IMR-90 (cell line): ENCODE measurements around the gene HSF2BP. TPM values are rescaled to one million over a fixed set of nuclear protein-coding genes. Genes with fewer than 3 reads are reported as not detected.
A peak's percentile ranks its signal among the peaks of the same experiment; 100 is the strongest.

Source experiments
- ATAC-seq: fragments of 200-7000 bp; cut with Tn5 transposase; 2 replicates; pipeline ENCODE4 v1.9.1; 2020; ENCODE audit warnings: low read depth, mild to moderate bottlenecking, moderate library complexity
- BruUV-seq: library from RNA; stranded (reverse); fragments of 400-500 nt; replicated peaks from 2 replicates; lab custom pipeline; 2021; lab: Mats Ljungman, UMichigan
- CTCF ChIA-PET: fragments of 300-600 bp; formaldehyde crosslinking; extraction: SDS; loops from one replicate; lab custom pipeline; 2021; ENCODE audit warnings: antibody characterized with exemption; lab: Yijun Ruan, JAX
- POLR2A ChIA-PET: fragments of 300-600 bp; sonication (Branson Sonifier 250); formaldehyde crosslinking; loops from one replicate; lab custom pipeline; 2022; ENCODE audit warnings: antibody characterized with exemption; ENCODE audit not compliant: unreplicated experiment; lab: Charles Lee
- DNase-seq: peaks from one replicate; pipeline ENCODE4 v3.0.0; 2013
- H2AFZ ChIP-seq: replicated peaks from 2 replicates; pipeline ENCODE3; 2013; ENCODE audit warnings: low read length, mild to moderate bottlenecking; ENCODE audit not compliant: poor library complexity
- H2AK5ac ChIP-seq: 2 replicates; pipeline ENCODE4 v1.6.1; 2013; ENCODE audit warnings: low read depth, low read length, inconsistent platforms
- H2AK9ac ChIP-seq: replicated peaks from 2 replicates; pipeline ENCODE3; 2013; ENCODE audit warnings: mild to moderate bottlenecking, low read depth, low read length, moderate library complexity; ENCODE audit not compliant: poor library complexity
- H2BK120ac ChIP-seq: 2 replicates; pipeline ENCODE4 v1.6.1; 2013; ENCODE audit warnings: low read depth, low read length, inconsistent platforms
- H2BK15ac ChIP-seq: 3 replicates; pipeline ENCODE4 v1.6.1; 2013; ENCODE audit warnings: low read depth, low read length, inconsistent platforms
- H2BK20ac ChIP-seq: 2 replicates; pipeline ENCODE4 v1.6.1; 2013; ENCODE audit warnings: low read depth, mild to moderate bottlenecking, inconsistent platforms, low read length, moderate library complexity
- H2BK5ac ChIP-seq: 2 replicates; pipeline ENCODE4 v1.6.1; 2013; ENCODE audit warnings: mild to moderate bottlenecking, low read depth, low read length, inconsistent platforms; ENCODE audit not compliant: poor library complexity, severe bottlenecking
- H3K14ac ChIP-seq: replicated peaks from 2 replicates; pipeline ENCODE4 v1.6.1; 2013; ENCODE audit warnings: low read depth, low read length, inconsistent platforms
- H3K18ac ChIP-seq: 2 replicates; pipeline ENCODE4 v1.6.1; 2013; ENCODE audit warnings: low read depth, low read length, control low read depth
- H3K23ac ChIP-seq: 2 replicates; pipeline ENCODE4 v1.6.1; 2013; ENCODE audit warnings: low read depth, low read length, inconsistent platforms
- H3K27ac ChIP-seq: 2 replicates; pipeline ENCODE4 v1.5.1; 2013; ENCODE audit warnings: mild to moderate bottlenecking, control low read depth, low read length; ENCODE audit not compliant: insufficient read depth
- H3K27me3 ChIP-seq: 2 replicates; pipeline ENCODE4 v1.6.1; 2013; ENCODE audit warnings: low read length; ENCODE audit not compliant: control insufficient read depth, insufficient read depth
- H3K36me3 ChIP-seq: 2 replicates; pipeline ENCODE4 v1.6.1; 2013; ENCODE audit warnings: low read length, mixed read lengths; ENCODE audit not compliant: control insufficient read depth, insufficient read depth
- H3K4ac ChIP-seq: 2 replicates; pipeline ENCODE4 v1.6.1; 2013; ENCODE audit warnings: low read depth, low read length, inconsistent platforms
- H3K4me1 ChIP-seq: 2 replicates; pipeline ENCODE4 v1.6.1; 2013; ENCODE audit warnings: low read length, mixed read lengths; ENCODE audit not compliant: control insufficient read depth, insufficient read depth
- H3K4me2 ChIP-seq: 2 replicates; pipeline ENCODE4 v1.6.1; 2013; ENCODE audit warnings: low read depth, mild to moderate bottlenecking, control low read depth, low read length, moderate library complexity
- H3K4me3 ChIP-seq: 2 replicates; pipeline ENCODE4 v1.5.1; 2013; ENCODE audit warnings: low read depth, mild to moderate bottlenecking, control low read depth, low read length, moderate library complexity; ENCODE audit not compliant: insufficient read depth
- H3K56ac ChIP-seq: 2 replicates; pipeline ENCODE4 v1.6.1; 2013; ENCODE audit warnings: low read length, inconsistent platforms; ENCODE audit not compliant: insufficient read depth; ENCODE audit errors: extremely low read depth
- H3K79me1 ChIP-seq, 2 experiments: 2 replicates each; pipeline ENCODE4 v1.6.1; 2013; ENCODE audit warnings: low read length in 2 of 2, inconsistent platforms in 1 of 2, low read depth in 1 of 2
- H3K9ac ChIP-seq: 2 replicates; pipeline ENCODE4 v1.6.1; 2013; ENCODE audit warnings: low read depth, low read length, control low read depth
- H3K9me1 ChIP-seq: 2 replicates; pipeline ENCODE4 v1.6.1; 2013; ENCODE audit warnings: low read length, inconsistent platforms; ENCODE audit not compliant: insufficient read depth
- H3K9me3 ChIP-seq: 2 replicates; pipeline ENCODE4 v1.6.1; 2013; ENCODE audit warnings: low read length; ENCODE audit not compliant: control insufficient read depth, insufficient read depth
- H4K20me1 ChIP-seq: 2 replicates; pipeline ENCODE4 v1.6.1; 2013; ENCODE audit warnings: low read length, inconsistent platforms; ENCODE audit not compliant: insufficient read depth
- H4K5ac ChIP-seq: 2 replicates; pipeline ENCODE4 v1.6.1; 2013; ENCODE audit warnings: mild to moderate bottlenecking, low read depth, low read length, control low read depth
- H4K8ac ChIP-seq, 2 experiments: 2 replicates each; pipeline ENCODE4 v1.6.1; 2013; ENCODE audit warnings: low read depth in 2 of 2, low read length in 2 of 2, control low read depth in 1 of 2, inconsistent platforms in 1 of 2
- H4K91ac ChIP-seq: 2 replicates; pipeline ENCODE4 v1.6.1; 2013; ENCODE audit warnings: low read depth, low read length, inconsistent platforms; ENCODE audit not compliant: insufficient read depth
- BHLHE40 ChIP-seq: fragments of 150-350 bp; IDR thresholded peaks from 2 replicates; pipeline ENCODE4 v1.6.1; 2016; ENCODE audit warnings: mild to moderate bottlenecking, low read depth, low read length
- CEBPB ChIP-seq: IDR thresholded peaks from 2 replicates; pipeline ENCODE4 v1.6.1; 2012; ENCODE audit warnings: low read depth, low read length, improper control_type of control experiment
- CHD1 ChIP-seq: IDR thresholded peaks from 2 replicates; pipeline ENCODE4 v1.6.1; 2012; ENCODE audit warnings: low read depth, low read length, improper control_type of control experiment
- MAFK ChIP-seq: IDR thresholded peaks from 2 replicates; pipeline ENCODE4 v1.6.1; 2012; ENCODE audit warnings: low read depth, low read length, improper control_type of control experiment
- MAZ ChIP-seq: IDR thresholded peaks from 2 replicates; pipeline ENCODE4 v1.6.1; 2012; ENCODE audit warnings: low read depth, mild to moderate bottlenecking, low read length, improper control_type of control experiment, moderate library complexity, borderline replicate concordance
- MXI1 ChIP-seq: IDR thresholded peaks from 2 replicates; pipeline ENCODE4 v1.6.1; 2012; ENCODE audit warnings: low read depth, mild to moderate bottlenecking, low read length, moderate library complexity, borderline replicate concordance
- NFE2L2 ChIP-seq: fragments of 150-350 bp; IDR thresholded peaks from 2 replicates; pipeline ENCODE4 v1.6.1; 2016; ENCODE audit warnings: low read depth, mild to moderate bottlenecking, low read length
- POLR2A ChIP-seq: IDR thresholded peaks from 2 replicates; pipeline ENCODE4 v1.6.1; 2012; ENCODE audit warnings: mild to moderate bottlenecking, low read depth, low read length
- RAD21 ChIP-seq: IDR thresholded peaks from 2 replicates; pipeline ENCODE4 v1.6.1; 2012; ENCODE audit warnings: low read length, improper control_type of control experiment
- RCOR1 ChIP-seq: IDR thresholded peaks from 2 replicates; pipeline ENCODE4 v1.6.1; 2012; ENCODE audit warnings: mild to moderate bottlenecking, low read length, improper control_type of control experiment; ENCODE audit not compliant: insufficient replicate concordance
- RFX5 ChIP-seq: IDR thresholded peaks from 2 replicates; pipeline ENCODE4 v1.8.0; 2012; ENCODE audit warnings: low read depth, mild to moderate bottlenecking, low read length, moderate library complexity
- SMC3 ChIP-seq: fragments of 150-350 bp; IDR thresholded peaks from 2 replicates; pipeline ENCODE4 v1.6.1; 2016; ENCODE audit warnings: low read depth, mild to moderate bottlenecking, antibody characterized with exemption, low read length, moderate library complexity
- WGBS, 2 experiments: methylation state at CpG; one replicate each; pipeline versions ENCODE4 v1.1.5 to v1.1.7; 2013; ENCODE audit warnings: missing lambda C conversion rate in 2 of 2; ENCODE audit not compliant: insufficient read length in 1 of 2; ENCODE audit errors: extremely low coverage in 2 of 2; 5-methylcytosine and 5-hydroxymethylcytosine counted together
- dilution Hi-C: fragments of 300-500 bp; cut with HindIII; formaldehyde crosslinking; loops from one replicate; pipeline ENCODE4 v1.14.3; 2018; ENCODE audit warnings: low sequenced_read_pairs; ENCODE audit not compliant: unreplicated experiment
- in situ Hi-C: fragments of 300-500 bp; cut with MboI; formaldehyde crosslinking; loops from 3 replicates; pipeline ENCODE4 v1.14.3; 2019; ENCODE audit warnings: low sequenced_read_pairs, inconsistent platforms, mixed read lengths
- intact Hi-C: fragments of 100-400 bp; cut with micrococcal nuclease; formaldehyde crosslinking; loops from 2 replicates; pipeline ENCODE4 v1.10.0; 2022
- polyA plus RNA-seq, 3 experiments: library from polyadenylated mRNA; depleted of rRNA; stranded (reverse); fragments of >200 nt; gene quantifications; 2 replicates each; pipeline ENCODE4 v1.2.3, GENCODE V29; 2012; ENCODE audit warnings: low replicate concordance in 1 of 3
- total RNA-seq: library from RNA; depleted of rRNA; stranded (reverse); fragments of >200 nt; gene quantifications from 2 replicates; pipeline ENCODE4 v1.2.3, GENCODE V29; 2012
- TF ChIP-seq, protein P1 (sequence below): fragments of 150-350 bp; IDR thresholded peaks from 2 replicates; pipeline ENCODE4 v1.6.1; 2017; ENCODE audit warnings: mild to moderate bottlenecking, antibody characterized with exemption, low read length, low read depth
- TF ChIP-seq, protein P2 (sequence below): conservative IDR thresholded peaks from 2 replicates; pipeline ENCODE4 v1.5.1; 2012; ENCODE audit warnings: mild to moderate bottlenecking, low read depth, low read length, improper control_type of control experiment
- TF ChIP-seq, protein P3 (sequence below): fragments of 150-350 bp; IDR thresholded peaks from 2 replicates; pipeline ENCODE4 v1.6.1; 2016; ENCODE audit warnings: low read depth, mild to moderate bottlenecking, low read length, moderate library complexity, borderline replicate concordance

HSF2BP gene
- total and polyA plus RNA-seq, 2 of the 4 experiments (the other 2 are of a cell fraction), result 0.87 to 0.90 TPM

DNA sequence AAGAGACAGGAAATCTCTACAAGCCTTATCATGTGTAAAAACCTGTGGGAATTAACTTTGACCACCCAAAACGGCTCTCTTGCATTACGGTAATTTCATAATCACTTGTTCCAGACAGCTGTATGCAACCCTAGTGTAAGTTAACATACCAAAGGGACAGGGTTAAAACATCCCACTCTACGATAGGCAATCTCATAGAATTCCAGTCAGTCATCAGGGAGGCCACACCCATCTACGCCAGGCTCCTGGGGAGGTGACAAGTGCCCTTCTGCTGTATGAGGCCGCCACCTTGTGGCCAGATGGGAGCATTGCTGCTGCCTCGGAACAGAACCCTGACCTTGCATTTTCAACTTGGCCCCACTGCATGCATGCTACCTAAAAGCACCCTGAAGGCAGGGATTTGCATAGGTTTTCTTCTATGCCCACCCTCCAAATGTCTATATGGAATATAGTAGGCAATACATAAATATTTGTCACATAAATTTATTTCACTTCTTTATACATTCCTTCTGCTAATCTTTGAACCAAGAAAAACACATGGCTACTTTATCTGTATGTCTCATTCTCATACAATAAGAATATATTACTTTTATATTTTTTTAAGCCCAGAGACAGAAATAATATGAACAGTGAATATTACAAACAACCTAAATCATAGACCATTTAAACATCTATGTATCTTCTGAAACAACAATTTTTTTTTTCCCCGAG lies 12.6 kb downstream of the HSF2BP start:
- H3K4me2 ChIP-seq, result no peak overlapping the region
- H3K79me1 ChIP-seq, result no peaks in the 10 kb centered on the region
- no peak overlapping the region for H3K14ac ChIP-seq
- no peak overlapping the region for H2BK15ac ChIP-seq
- no peaks in the 10 kb centered on the region for H4K20me1 ChIP-seq
- H2BK20ac ChIP-seq, result no peak overlapping the region
- H4K91ac ChIP-seq, result no peak overlapping the region
- H4K5ac ChIP-seq, result no peak overlapping the region
- no peak overlapping the region for H4K8ac ChIP-seq
- 39% methylated on average over 3 of the region's 7 CpGs; no CpG with 5 or more reads in 1 of the 2 experiments for WGBS, 2 experiments
- no peaks in the 10 kb centered on the region for H3K9me3 ChIP-seq
- no peak overlapping the region for H3K4me3 ChIP-seq
- H3K18ac ChIP-seq, result no peak overlapping the region
- no peak overlapping the region for H2AK5ac ChIP-seq
- H3K56ac ChIP-seq, result no peak overlapping the region
- no peaks in the 10 kb centered on the region for H3K9me1 ChIP-seq
- ATAC-seq (peak; percentile 95), DNase-seq (peak; percentile 94)
- POLR2A ChIA-PET, result no interaction called here
- H3K23ac ChIP-seq, result no peak overlapping the region
- peak overlapping the region; percentile 33 for H2AFZ ChIP-seq
- no TSS peak for BruUV-seq
- no peak overlapping the region for H2AK9ac ChIP-seq
- no peak overlapping the region for H3K4ac ChIP-seq
- no peaks in the 10 kb centered on the region for H3K36me3 ChIP-seq
- H2BK5ac ChIP-seq, result no peak overlapping the region
- CTCF ChIA-PET, result interaction anchor here (1.3 to 1.8 kb wide), 6 partner anchors 9 to 44 kb away, joined by 3 to 7 read pairs (median 4); no protein-coding TSS in a partner anchor
- no peaks in the 10 kb centered on the region for H3K27me3 ChIP-seq
- H3K27ac ChIP-seq, result no peak overlapping the region
- no peak overlapping the region for H3K9ac ChIP-seq
- H3K4me1 ChIP-seq, result peaks cover 7% of the 10 kb centered on the region
- H2BK120ac ChIP-seq, result 0 out of 2 replicates have a peak overlapping the region, but pooled peaks have one; percentile 10
- dilution Hi-C loops, result no loop called here
- intact Hi-C loops, result no loop called here
- in situ Hi-C loops, result loop anchor here (10.0 kb wide), 1 partner anchor 322 kb away; no protein-coding TSS in a partner anchor
- peak; percentile 40; the same call in 1 of the 2 replicates for TF ChIP-seq NFE2L2
- no peak for TF ChIP-seq CHD1
- TF ChIP-seq, protein P1, sequence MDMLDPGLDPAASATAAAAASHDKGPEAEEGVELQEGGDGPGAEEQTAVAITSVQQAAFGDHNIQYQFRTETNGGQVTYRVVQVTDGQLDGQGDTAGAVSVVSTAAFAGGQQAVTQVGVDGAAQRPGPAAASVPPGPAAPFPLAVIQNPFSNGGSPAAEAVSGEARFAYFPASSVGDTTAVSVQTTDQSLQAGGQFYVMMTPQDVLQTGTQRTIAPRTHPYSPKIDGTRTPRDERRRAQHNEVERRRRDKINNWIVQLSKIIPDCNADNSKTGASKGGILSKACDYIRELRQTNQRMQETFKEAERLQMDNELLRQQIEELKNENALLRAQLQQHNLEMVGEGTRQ, result no peak
- TF ChIP-seq RCOR1, result no peak
- no peak for TF ChIP-seq RFX5
- TF ChIP-seq RAD21, result peak; percentile 100
- no peak for TF ChIP-seq BHLHE40
- peak; percentile 76 for TF ChIP-seq CEBPB
- TF ChIP-seq MAFK, result peak; percentile 95
- TF ChIP-seq, protein P2, sequence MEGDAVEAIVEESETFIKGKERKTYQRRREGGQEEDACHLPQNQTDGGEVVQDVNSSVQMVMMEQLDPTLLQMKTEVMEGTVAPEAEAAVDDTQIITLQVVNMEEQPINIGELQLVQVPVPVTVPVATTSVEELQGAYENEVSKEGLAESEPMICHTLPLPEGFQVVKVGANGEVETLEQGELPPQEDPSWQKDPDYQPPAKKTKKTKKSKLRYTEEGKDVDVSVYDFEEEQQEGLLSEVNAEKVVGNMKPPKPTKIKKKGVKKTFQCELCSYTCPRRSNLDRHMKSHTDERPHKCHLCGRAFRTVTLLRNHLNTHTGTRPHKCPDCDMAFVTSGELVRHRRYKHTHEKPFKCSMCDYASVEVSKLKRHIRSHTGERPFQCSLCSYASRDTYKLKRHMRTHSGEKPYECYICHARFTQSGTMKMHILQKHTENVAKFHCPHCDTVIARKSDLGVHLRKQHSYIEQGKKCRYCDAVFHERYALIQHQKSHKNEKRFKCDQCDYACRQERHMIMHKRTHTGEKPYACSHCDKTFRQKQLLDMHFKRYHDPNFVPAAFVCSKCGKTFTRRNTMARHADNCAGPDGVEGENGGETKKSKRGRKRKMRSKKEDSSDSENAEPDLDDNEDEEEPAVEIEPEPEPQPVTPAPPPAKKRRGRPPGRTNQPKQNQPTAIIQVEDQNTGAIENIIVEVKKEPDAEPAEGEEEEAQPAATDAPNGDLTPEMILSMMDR, result peak; percentile 99
- TF ChIP-seq, protein P3, sequence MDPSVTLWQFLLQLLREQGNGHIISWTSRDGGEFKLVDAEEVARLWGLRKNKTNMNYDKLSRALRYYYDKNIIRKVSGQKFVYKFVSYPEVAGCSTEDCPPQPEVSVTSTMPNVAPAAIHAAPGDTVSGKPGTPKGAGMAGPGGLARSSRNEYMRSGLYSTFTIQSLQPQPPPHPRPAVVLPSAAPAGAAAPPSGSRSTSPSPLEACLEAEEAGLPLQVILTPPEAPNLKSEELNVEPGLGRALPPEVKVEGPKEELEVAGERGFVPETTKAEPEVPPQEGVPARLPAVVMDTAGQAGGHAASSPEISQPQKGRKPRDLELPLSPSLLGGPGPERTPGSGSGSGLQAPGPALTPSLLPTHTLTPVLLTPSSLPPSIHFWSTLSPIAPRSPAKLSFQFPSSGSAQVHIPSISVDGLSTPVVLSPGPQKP, result no peak
- TF ChIP-seq SMC3, result peak; percentile 97
- peak; percentile 70 for TF ChIP-seq MAZ
- no peak for TF ChIP-seq MXI1
- peak; percentile 69 for TF ChIP-seq POLR2A
